GM06990 (cell line): ENCODE results near the gene TCF3.

Source experiments
- DNase-seq: peaks from one replicate; pipeline ENCODE4 v3.0.0-alpha.2; 2011; ENCODE audit not compliant: insufficient read length; ENCODE audit errors: extremely low read depth
- H3K27me3 ChIP-seq: replicated peaks from 2 replicates; pipeline ENCODE4 v1.6.0; 2011; ENCODE audit warnings: low read length; ENCODE audit not compliant: control insufficient read depth, insufficient read depth
- H3K36me3 ChIP-seq: 2 replicates; pipeline ENCODE4 v1.5.1; 2011; ENCODE audit warnings: low read length; ENCODE audit not compliant: control insufficient read depth, insufficient read depth
- H3K4me3 ChIP-seq: replicated peaks from 2 replicates; pipeline ENCODE4 v1.5.1; 2011; ENCODE audit warnings: low read depth, mild to moderate bottlenecking, control low read depth, low read length
- TF ChIP-seq, protein P1 (sequence below): IDR thresholded peaks from 2 replicates; pipeline ENCODE4 v1.5.1; 2011; ENCODE audit warnings: low read length, control low read depth, mild to moderate bottlenecking, inconsistent platforms; ENCODE audit not compliant: insufficient read depth, poor library complexity, severe bottlenecking

TCF3 gene

DNA sequence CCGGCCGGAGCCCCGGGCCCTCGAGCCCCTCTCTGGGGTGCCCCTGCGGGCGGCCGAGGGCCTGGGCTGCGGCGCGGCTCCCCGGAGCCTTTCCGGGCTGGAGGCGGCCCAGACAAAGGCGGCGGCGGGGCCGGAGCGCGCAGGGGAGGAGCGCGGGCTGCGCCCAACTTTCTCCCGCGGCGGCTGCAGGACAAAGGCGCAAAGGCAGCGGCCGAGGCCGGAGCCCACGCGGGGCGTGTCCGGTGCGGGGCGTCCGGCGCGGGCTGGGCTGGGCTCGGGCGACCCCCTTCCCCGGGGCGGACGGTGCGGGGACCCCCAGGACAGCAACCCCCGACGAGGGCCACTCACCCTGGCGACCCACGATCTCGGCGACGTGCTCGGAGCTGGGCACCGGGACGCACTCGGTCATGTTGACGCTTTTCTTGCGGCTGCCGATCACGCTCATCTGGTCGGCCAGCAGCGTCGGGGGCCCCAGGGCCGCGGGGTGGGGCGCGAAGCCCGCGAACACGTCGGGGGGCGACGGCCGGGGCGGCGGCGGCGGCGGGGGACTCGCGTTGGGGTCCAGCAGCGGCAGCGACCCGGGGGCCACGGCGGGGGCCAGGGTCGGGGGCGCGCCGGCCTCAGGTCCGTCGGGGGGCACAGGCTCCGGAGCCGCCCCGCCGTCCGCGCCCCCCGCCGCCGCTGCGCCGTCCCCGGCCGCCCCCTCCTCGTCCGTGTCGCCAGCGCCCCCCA, 85.1 kb downstream of the TCF3 start:
- H3K4me3 ChIP-seq = no peak overlapping the region
- no peak for DNase-seq
- H3K27me3 ChIP-seq = no peaks in the 10 kb centered on the region; the same call in 1 of the 2 replicates
- TF ChIP-seq, protein P1, sequence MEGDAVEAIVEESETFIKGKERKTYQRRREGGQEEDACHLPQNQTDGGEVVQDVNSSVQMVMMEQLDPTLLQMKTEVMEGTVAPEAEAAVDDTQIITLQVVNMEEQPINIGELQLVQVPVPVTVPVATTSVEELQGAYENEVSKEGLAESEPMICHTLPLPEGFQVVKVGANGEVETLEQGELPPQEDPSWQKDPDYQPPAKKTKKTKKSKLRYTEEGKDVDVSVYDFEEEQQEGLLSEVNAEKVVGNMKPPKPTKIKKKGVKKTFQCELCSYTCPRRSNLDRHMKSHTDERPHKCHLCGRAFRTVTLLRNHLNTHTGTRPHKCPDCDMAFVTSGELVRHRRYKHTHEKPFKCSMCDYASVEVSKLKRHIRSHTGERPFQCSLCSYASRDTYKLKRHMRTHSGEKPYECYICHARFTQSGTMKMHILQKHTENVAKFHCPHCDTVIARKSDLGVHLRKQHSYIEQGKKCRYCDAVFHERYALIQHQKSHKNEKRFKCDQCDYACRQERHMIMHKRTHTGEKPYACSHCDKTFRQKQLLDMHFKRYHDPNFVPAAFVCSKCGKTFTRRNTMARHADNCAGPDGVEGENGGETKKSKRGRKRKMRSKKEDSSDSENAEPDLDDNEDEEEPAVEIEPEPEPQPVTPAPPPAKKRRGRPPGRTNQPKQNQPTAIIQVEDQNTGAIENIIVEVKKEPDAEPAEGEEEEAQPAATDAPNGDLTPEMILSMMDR = no peak
- H3K36me3 ChIP-seq = no peaks in the 10 kb centered on the region

DNA sequence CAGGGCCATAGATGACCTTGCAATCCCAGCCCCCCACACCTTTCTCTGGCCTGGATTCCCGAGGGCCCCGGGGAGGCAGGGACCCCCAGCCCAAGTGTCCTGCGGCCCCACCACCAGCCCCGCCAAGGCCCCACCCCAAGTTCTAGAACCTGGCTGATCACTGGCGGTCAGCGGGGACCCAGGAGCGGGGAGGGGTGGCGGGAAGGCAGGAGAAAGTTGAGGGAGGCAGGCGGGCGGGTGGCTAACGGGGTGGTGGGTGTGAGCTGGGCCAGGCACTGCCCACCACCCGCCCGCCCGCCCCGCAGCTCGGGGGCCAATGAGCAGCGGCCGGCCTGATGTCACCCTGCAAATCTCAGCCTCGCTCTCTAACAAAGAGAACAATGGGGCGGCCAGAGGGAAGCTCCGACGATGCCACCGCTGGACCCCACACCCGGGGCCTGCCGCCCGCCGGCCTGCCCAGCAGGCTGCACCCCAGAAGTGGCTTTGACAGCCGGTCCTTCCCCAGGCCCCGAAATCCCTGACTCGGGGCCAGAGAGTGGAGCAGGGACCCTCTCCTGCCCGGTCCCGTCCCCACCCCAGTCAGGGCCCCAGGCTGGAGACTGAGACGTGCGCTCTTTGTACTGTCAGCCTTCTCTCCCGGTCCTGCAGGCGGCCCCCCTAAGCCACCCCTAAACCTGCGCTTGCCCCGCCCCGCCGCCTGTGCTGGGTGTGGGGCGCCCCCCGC, 85.9 kb downstream of the TCF3 start:
- no peaks in the 10 kb centered on the region for H3K36me3 ChIP-seq
- no peak for DNase-seq
- H3K4me3 ChIP-seq = no peak overlapping the region
- TF ChIP-seq, protein P1 = no peak
- no peaks in the 10 kb centered on the region; the same call in 1 of the 2 replicates for H3K27me3 ChIP-seq

DNA sequence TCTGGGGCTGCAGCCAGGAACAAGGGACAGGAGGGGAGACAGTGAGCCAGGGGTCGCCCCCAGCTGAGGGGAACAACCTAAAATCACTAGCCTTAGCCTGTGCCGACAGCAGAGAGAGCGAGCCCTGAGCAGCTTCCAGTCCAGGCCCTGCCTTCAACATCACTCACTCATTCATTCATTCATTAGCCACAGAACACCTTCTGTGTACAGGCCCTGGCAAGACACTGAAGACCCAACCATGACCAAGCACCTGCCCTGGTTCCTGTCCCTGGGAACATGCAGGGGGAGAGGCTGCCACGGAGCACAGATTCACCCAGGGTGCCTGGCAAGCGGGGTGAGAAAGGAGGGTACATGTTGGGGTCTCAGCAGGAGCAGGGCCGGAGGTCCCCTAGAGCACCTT, 89.2 kb downstream of the TCF3 start:
- DNase-seq = no peak
- no peaks in the 10 kb centered on the region for H3K27me3 ChIP-seq
- TF ChIP-seq, protein P1 = no peak
- no peak overlapping the region for H3K4me3 ChIP-seq
- no peaks in the 10 kb centered on the region for H3K36me3 ChIP-seq

DNA sequence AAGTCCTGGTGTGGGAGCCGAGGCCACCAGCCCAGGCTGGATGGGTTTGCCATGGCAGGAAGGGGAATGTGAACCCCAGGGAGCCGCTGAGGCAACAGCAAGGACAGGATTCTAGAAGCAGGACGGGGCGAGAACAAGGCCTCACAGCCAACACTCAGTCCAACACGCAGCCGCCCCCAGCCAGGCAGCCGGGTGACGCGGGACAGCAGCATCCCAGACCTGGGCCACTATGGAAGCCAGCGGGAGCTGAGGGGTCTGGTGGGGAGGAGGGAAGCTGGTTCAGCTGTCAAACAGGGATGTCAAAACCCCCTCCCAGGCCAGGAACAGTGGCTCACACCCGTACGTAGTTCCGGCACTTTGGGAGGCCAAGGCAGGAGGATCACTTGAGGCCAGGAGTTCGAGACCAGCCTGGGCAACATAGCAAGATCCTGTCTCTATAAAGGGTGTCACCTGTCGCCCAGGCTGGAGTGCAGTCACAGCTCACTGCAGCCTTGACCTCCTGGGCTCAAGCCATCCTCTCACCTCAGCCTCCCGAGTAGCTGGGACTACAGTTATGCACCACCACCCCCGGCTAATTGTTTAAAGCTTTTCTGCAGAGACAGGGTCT, 91.1 kb downstream of the TCF3 start:
- H3K36me3 ChIP-seq = no peaks in the 10 kb centered on the region

DNA sequence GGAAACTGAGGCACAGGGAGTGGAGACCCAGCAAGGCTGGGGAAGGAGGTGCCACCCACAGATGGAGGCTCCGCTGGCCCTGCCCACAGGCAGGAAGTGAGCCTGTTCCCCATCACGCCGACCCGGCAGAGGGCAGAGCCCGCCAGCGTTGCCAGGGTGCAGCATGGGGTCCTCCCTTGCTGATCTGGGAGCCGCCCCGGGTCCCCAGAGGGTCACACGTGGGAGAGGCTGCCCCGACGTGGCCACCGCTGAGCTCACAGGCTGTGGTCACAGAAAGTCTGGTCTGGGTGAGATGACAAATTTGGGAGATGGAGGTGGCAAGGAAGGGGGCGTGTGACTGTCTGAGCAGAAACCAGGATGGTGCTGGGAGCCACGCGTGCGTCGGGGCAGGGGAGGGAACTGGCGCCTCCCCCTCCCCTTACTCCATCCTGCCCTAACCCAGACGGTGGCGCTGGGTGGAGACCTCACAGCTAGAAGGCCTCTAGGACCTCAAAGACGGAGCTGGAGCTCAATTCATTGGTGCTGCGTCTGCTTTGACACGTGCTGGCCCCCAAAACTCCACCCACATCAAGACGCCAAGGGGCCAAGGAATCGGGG, 92.0 kb downstream of the TCF3 start:
- no peak for DNase-seq
- Histone ChIP-seq H3K4me3 (no peak overlapping the region), H3K27me3 (no peaks in the 10 kb centered on the region), H3K36me3 (no peaks in the 10 kb centered on the region)
- TF ChIP-seq, protein P1 = no peak

More for the DNA sequence above, 91.1 kb downstream of the TCF3 start:
- Histone ChIP-seq H3K4me3 (no peak overlapping the region), H3K27me3 (no peaks in the 10 kb centered on the region)
- TF ChIP-seq, protein P1 = no peak
- no peak for DNase-seq
